Activated CD4-positive, alpha-beta T cell treated with anti-CD3 and anti-CD28 coated beads, Interleukin-2, Interleukin-6, amounts not matched to agents 100 ng/mL and 50 ng/mL, durations not matched to agents 16 hours and 8 hours (primary cell): Measurements from ENCODE around the gene BCL2L1.
A peak's percentile ranks its signal among the peaks of the same experiment; 100 is the strongest.

Experiments
- DNase-seq: peaks from one replicate; pipeline ENCODE4 v3.0.0-alpha.2; 2020

BCL2L1 gene

GRCh38 chr20:31708736-31709534, 13.7 kb downstream of the BCL2L1 start:
- DNase-seq: no peak

GRCh38 chr20:31707994-31708735, 14.5 kb downstream of the BCL2L1 start:
- no peak for DNase-seq

GRCh38 chr20:31707258-31707615, 15.4 kb downstream of the BCL2L1 start:
- DNase-seq: no peak

GRCh38 chr20:31706607-31707257, 15.9 kb downstream of the BCL2L1 start:
- no peak for DNase-seq

GRCh38 chr20:31705598-31706597, 16.8 kb downstream of the BCL2L1 start:
- no peak for DNase-seq

- no peak for DNase-seq
These were observed 17.5 kb downstream of the BCL2L1 start for GRCh38 chr20:31705191-31705590.

- DNase-seq: no peak
These were observed 18.2 kb downstream of the BCL2L1 start for GRCh38 chr20:31704225-31705119.

GRCh38 chr20:31701591-31701990, 21.1 kb downstream of the BCL2L1 start:
- no peak for DNase-seq

GRCh38 chr20:31700747-31701146, 21.9 kb downstream of the BCL2L1 start:
- DNase-seq: no peak

- DNase-seq: no peak
These were observed 22.6 kb downstream of the BCL2L1 start for GRCh38 chr20:31699801-31700728.

- DNase-seq: peak; percentile 82
These were observed 23.6 kb downstream of the BCL2L1 start for GRCh38 chr20:31698803-31699718.

- no peak for DNase-seq
These were observed 24.3 kb downstream of the BCL2L1 start for GRCh38 chr20:31698243-31698802.

- DNase-seq: no peak
These were observed 26.5 kb downstream of the BCL2L1 start for GRCh38 chr20:31695849-31696804.

- DNase-seq: no peak
These were observed 27.6 kb downstream of the BCL2L1 start for GRCh38 chr20:31694842-31695593.

- DNase-seq: no peak
These were observed 28.5 kb downstream of the BCL2L1 start for GRCh38 chr20:31693987-31694661.

- no peak for DNase-seq
These were observed 29.3 kb downstream of the BCL2L1 start for GRCh38 chr20:31693402-31693801.
